Skin of body (tissue), 2 donors: ENCODE data around the gene NAPSA. TPM values are rescaled to one million over a fixed set of nuclear protein-coding genes. Genes with fewer than 3 reads are reported as not detected.

Experiments
- DNase-seq: peaks from one replicate; lab custom pipeline; 2025; lab: John Stamatoyannopoulos, UW
- total RNA-seq: library from RNA; depleted of rRNA; stranded (reverse); fragments of >200 nt; gene quantifications from one replicate; pipeline ENCODE4 v1.2.3, GENCODE V29; 2014

The NAPSA gene
- total RNA-seq, 1 donor from 2014 or later = 0.59 TPM

GRCh38 chr19:50384685-50385535 is 19.5 kb upstream of the NAPSA start:
- no peak for DNase-seq

GRCh38 chr19:50383852-50384684 is 18.6 kb upstream of the NAPSA start, which contains the start of gene POLD1:
Gene POLD1 (plus strand): TSS chr19:50384347. CDS start chr19:50398852, 14,505 bp downstream.
- peak; percentile 90 for DNase-seq

GRCh38 chr19:50383001-50383851 is 17.8 kb upstream of the NAPSA start:
- DNase-seq = peak; percentile 69

- DNase-seq = no peak
These were observed 16.7 kb upstream of the NAPSA start for GRCh38 chr19:50381881-50382729.

GRCh38 chr19:50380751-50381151 is 15.3 kb upstream of the NAPSA start:
- DNase-seq = no peak

- no peak for DNase-seq
These were observed 14.7 kb upstream of the NAPSA start for GRCh38 chr19:50380137-50380536.

- DNase-seq = no peak
These were observed 14.2 kb upstream of the NAPSA start for GRCh38 chr19:50379602-50380001.

- no peak for DNase-seq
These were observed 13.4 kb upstream of the NAPSA start for GRCh38 chr19:50378863-50379236.

GRCh38 chr19:50378169-50378862 is 12.9 kb upstream of the NAPSA start:
- DNase-seq = no peak

GRCh38 chr19:50377517-50377916 is 12.1 kb upstream of the NAPSA start:
- DNase-seq = no peak

- no peak for DNase-seq
These were observed 11.6 kb upstream of the NAPSA start for GRCh38 chr19:50377051-50377461.

GRCh38 chr19:50376166-50377050 is 11.0 kb upstream of the NAPSA start, which contains the start of gene NR1H2:
Gene NR1H2 (plus strand): TSS chr19:50376457. CDS start chr19:50377606, 1,149 bp downstream.
- peak; percentile 98 for DNase-seq

GRCh38 chr19:50371914-50372475 is 6.6 kb upstream of the NAPSA start:
- DNase-seq = no peak

- peak; percentile 81 for DNase-seq
These were observed 3.5 kb upstream of the NAPSA start for GRCh38 chr19:50368649-50369570.

GRCh38 chr19:50362656-50363424 is 2.6 kb downstream of the NAPSA start:
- DNase-seq = no peak

GRCh38 chr19:50362030-50362412 is 3.4 kb downstream of the NAPSA start:
- no peak for DNase-seq
